Gastroesophageal sphincter (tissue), 3 donors: ENCODE data around the gene COPS7A.

Experiments
- POLR2A ChIP-seq, 2 donors: fragments of 450-650 bp; IDR thresholded peaks; one replicate each; pipeline ENCODE4 v1.6.1; 2017; ENCODE audit warnings: antibody characterized with exemption in 2 of 2, mild to moderate bottlenecking in 2 of 2, moderate library complexity in 1 of 2
- TF ChIP-seq, protein P1 (sequence below), 4 experiments: fragments of 200-600 bp in 2 of 4; fragments of 450-650 bp in 2 of 4; sonication (generic) in 1 of 4; IDR thresholded peaks; one replicate each; pipeline ENCODE4 v1.5.1; 2017 to 2019; ENCODE audit warnings: antibody characterized with exemption in 4 of 4, mild to moderate bottlenecking in 2 of 4, moderate library complexity in 2 of 4

DNA sequence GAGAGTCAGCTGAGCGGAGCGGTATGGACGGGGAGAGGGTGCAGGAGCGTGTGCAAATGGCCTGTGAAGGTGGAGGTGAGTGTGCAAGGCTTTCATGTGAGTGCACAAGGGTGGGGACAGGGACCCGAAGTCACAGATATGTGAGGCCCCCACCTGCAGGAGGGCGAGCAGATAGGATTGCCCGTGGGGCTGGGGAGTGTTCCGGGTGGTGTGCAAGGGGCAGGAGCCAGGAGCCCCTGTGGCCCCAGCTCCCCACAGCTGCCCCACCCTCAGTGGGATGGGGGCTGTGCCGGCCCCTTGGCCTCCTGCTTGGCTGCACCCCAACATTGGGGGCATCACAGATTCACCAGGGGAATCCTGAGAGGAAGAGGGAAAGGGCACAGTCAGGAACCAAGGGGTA lies 29.1 kb upstream of the COPS7A start:
- no peak for TF ChIP-seq POLR2A (IDR thresholded peaks at IDR 0.05)
- TF ChIP-seq, protein P1, sequence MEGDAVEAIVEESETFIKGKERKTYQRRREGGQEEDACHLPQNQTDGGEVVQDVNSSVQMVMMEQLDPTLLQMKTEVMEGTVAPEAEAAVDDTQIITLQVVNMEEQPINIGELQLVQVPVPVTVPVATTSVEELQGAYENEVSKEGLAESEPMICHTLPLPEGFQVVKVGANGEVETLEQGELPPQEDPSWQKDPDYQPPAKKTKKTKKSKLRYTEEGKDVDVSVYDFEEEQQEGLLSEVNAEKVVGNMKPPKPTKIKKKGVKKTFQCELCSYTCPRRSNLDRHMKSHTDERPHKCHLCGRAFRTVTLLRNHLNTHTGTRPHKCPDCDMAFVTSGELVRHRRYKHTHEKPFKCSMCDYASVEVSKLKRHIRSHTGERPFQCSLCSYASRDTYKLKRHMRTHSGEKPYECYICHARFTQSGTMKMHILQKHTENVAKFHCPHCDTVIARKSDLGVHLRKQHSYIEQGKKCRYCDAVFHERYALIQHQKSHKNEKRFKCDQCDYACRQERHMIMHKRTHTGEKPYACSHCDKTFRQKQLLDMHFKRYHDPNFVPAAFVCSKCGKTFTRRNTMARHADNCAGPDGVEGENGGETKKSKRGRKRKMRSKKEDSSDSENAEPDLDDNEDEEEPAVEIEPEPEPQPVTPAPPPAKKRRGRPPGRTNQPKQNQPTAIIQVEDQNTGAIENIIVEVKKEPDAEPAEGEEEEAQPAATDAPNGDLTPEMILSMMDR (IDR thresholded peaks at IDR 0.05): no peak
